ENCODE results near the gene MID1IP1. TPM values are rescaled to one million over a fixed set of nuclear protein-coding genes. Genes with fewer than 3 reads are reported as not detected.

Gene MID1IP1
- total and polyA plus RNA-seq, 2 donors (not counting 1 experiment from before 2014, with no cell fraction given), result 25.7 to 132 TPM

- H2AFZ ChIP-seq (ENCODE audit: low read length), result no peak overlapping the region
- no peaks in the 10 kb centered on the region for H4K20me1 ChIP-seq (ENCODE audit: control insufficient read depth, extremely low read depth, insufficient read depth, low read length)
- H3K4me1 ChIP-seq (ENCODE audit: control insufficient read depth, extremely low read depth, insufficient read depth, low read length), result no peaks in the 10 kb centered on the region
- H3K4me2 ChIP-seq (ENCODE audit: extremely low read depth, insufficient read depth, low read length), result no peak overlapping the region
- no peaks in the 10 kb centered on the region for H3K36me3 ChIP-seq (ENCODE audit: control insufficient read depth, insufficient read depth, low read length)
- H3K27ac ChIP-seq (ENCODE audit: insufficient read depth, low read length), result no peak overlapping the region
- TF ChIP-seq EZH2 (IDR thresholded peaks at IDR 0.05; ENCODE audit: low read length, missing control alignments) (no peak), CTCF (conservative IDR thresholded peaks at IDR 0.05 in 1 of 2, IDR thresholded peaks at IDR 0.05 in 1 of 2; ENCODE audit: low read depth in 1 of 2, low read length in 2 of 2) (no peak)
- H3K4me3 ChIP-seq (replicated peaks in 1 of 4; ENCODE audit: control extremely low read depth in 1 of 4, insufficient read depth in 1 of 4, low read depth in 3 of 4, low read length in 4 of 4), result no peak overlapping the region
- no peak overlapping the region for H3K9ac ChIP-seq (ENCODE audit: insufficient read depth, low read length)
- no peaks in the 10 kb centered on the region for H3K9me3 ChIP-seq (ENCODE audit: control insufficient read depth, insufficient read depth, low read depth, low read length)
- no peaks in the 10 kb centered on the region for H3K79me2 ChIP-seq (ENCODE audit: control insufficient read depth, insufficient read depth, low read length)
- H3K27me3 ChIP-seq (ENCODE audit: control insufficient read depth, insufficient read depth, low read length), result no peaks in the 10 kb centered on the region
- peak in 1 of 2 donors; percentile 22 for DNase-seq (ENCODE audit: low read depth in 2 of 2)
These were observed 36.1 kb downstream of the MID1IP1 start for GRCh38 chrX:38837389-38837788.

GRCh38 chrX:38839277-38839676 lies 38.0 kb downstream of the MID1IP1 start:
- no peak overlapping the region for H3K27ac ChIP-seq (ENCODE audit: insufficient read depth, low read length)
- no peaks in the 10 kb centered on the region for H3K36me3 ChIP-seq (ENCODE audit: control insufficient read depth, insufficient read depth, low read length)
- no peak overlapping the region for H3K4me2 ChIP-seq (ENCODE audit: extremely low read depth, insufficient read depth, low read length)
- H3K27me3 ChIP-seq (ENCODE audit: control insufficient read depth, insufficient read depth, low read length), result no peaks in the 10 kb centered on the region
- H4K20me1 ChIP-seq (ENCODE audit: control insufficient read depth, extremely low read depth, insufficient read depth, low read length), result no peaks in the 10 kb centered on the region
- H3K9ac ChIP-seq (ENCODE audit: insufficient read depth, low read length), result no peak overlapping the region
- DNase-seq (ENCODE audit: low read depth in 2 of 2), result no peak
- H3K4me3 ChIP-seq (replicated peaks in 1 of 4; ENCODE audit: control extremely low read depth in 1 of 4, insufficient read depth in 1 of 4, low read depth in 3 of 4, low read length in 4 of 4), result no peak overlapping the region
- no peaks in the 10 kb centered on the region for H3K79me2 ChIP-seq (ENCODE audit: control insufficient read depth, insufficient read depth, low read length)
- no peaks in the 10 kb centered on the region for H3K9me3 ChIP-seq (ENCODE audit: control insufficient read depth, insufficient read depth, low read depth, low read length)
- no peak for TF ChIP-seq CTCF (conservative IDR thresholded peaks at IDR 0.05 in 1 of 2, IDR thresholded peaks at IDR 0.05 in 1 of 2; ENCODE audit: low read depth in 1 of 2, low read length in 2 of 2)
- TF ChIP-seq EZH2 (IDR thresholded peaks at IDR 0.05; ENCODE audit: low read length, missing control alignments), result no peak
- no peak overlapping the region for H2AFZ ChIP-seq (ENCODE audit: low read length)
- H3K4me1 ChIP-seq (ENCODE audit: control insufficient read depth, extremely low read depth, insufficient read depth, low read length), result no peaks in the 10 kb centered on the region

DNA sequence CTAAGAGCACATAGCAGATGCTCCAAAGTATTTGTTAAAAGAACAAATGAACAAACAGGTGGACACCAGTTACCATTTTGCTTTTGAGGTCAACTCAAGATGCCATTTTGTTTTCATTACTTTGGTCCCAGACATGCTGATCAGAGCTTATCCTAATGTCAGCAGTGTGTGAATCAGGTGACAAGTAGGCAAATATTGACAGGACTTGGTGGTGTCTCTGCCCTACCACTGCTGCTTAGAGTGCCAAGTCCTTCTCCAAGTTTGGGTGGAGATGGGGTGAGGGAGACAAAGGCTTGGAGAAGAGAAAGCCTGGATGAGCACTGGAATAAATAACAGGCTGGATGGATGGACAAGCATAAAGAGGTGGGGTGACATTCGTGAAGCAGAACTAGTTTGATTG lies 38.7 kb downstream of the MID1IP1 start:
- no peak for TF ChIP-seq CTCF (conservative IDR thresholded peaks at IDR 0.05 in 1 of 2, IDR thresholded peaks at IDR 0.05 in 1 of 2; ENCODE audit: low read depth in 1 of 2, low read length in 2 of 2)
- TF ChIP-seq EZH2 (IDR thresholded peaks at IDR 0.05; ENCODE audit: low read length, missing control alignments), result no peak
- no peak overlapping the region for H3K4me3 ChIP-seq (replicated peaks in 1 of 4; ENCODE audit: control extremely low read depth in 1 of 4, insufficient read depth in 1 of 4, low read depth in 3 of 4, low read length in 4 of 4)
- H3K79me2 ChIP-seq (ENCODE audit: control insufficient read depth, insufficient read depth, low read length), result no peaks in the 10 kb centered on the region
- no peaks in the 10 kb centered on the region for H3K27me3 ChIP-seq (ENCODE audit: control insufficient read depth, insufficient read depth, low read length)
- no peaks in the 10 kb centered on the region for H3K9me3 ChIP-seq (ENCODE audit: control insufficient read depth, insufficient read depth, low read depth, low read length)
- no peaks in the 10 kb centered on the region for H4K20me1 ChIP-seq (ENCODE audit: control insufficient read depth, extremely low read depth, insufficient read depth, low read length)
- H3K36me3 ChIP-seq (ENCODE audit: control insufficient read depth, insufficient read depth, low read length), result no peaks in the 10 kb centered on the region
- H3K4me2 ChIP-seq (ENCODE audit: extremely low read depth, insufficient read depth, low read length), result no peak overlapping the region
- H3K4me1 ChIP-seq (ENCODE audit: control insufficient read depth, extremely low read depth, insufficient read depth, low read length), result no peaks in the 10 kb centered on the region
- DNase-seq (ENCODE audit: low read depth in 2 of 2), result no peak
- no peak overlapping the region for H3K27ac ChIP-seq (ENCODE audit: insufficient read depth, low read length)
- no peak overlapping the region for H2AFZ ChIP-seq (ENCODE audit: low read length)
- no peak overlapping the region for H3K9ac ChIP-seq (ENCODE audit: insufficient read depth, low read length)

Data from fibroblast of lung (primary cell).